Left forelimb (tissue), 1 donor: ENCODE measurements around the gene CCDC117.

Source experiments
- DNase-seq: peaks from one replicate; pipeline ENCODE4 v3.0.0-alpha.2; 2018; ENCODE audit warnings: low spot score

The CCDC117 gene

DNA sequence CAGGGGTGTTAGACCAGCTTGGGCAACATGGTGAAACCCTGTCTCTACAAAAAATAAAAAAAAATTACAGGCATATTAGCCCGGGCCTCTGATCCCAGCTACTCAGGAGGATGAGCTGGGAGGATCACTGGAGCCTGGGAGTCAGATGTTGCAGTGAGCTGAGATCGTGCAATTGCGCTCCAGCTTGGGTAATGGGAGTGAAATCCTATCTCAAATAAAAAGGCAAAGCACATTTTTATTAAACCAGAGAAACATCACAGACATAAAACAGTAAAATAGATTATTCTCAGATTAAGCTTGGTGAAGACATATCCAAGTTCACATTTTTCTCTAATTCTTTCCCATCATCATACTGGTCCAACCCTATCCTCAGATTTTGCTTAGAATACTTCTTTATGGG is 57.9 kb downstream of the CCDC117 start:
- no peak for DNase-seq

DNA sequence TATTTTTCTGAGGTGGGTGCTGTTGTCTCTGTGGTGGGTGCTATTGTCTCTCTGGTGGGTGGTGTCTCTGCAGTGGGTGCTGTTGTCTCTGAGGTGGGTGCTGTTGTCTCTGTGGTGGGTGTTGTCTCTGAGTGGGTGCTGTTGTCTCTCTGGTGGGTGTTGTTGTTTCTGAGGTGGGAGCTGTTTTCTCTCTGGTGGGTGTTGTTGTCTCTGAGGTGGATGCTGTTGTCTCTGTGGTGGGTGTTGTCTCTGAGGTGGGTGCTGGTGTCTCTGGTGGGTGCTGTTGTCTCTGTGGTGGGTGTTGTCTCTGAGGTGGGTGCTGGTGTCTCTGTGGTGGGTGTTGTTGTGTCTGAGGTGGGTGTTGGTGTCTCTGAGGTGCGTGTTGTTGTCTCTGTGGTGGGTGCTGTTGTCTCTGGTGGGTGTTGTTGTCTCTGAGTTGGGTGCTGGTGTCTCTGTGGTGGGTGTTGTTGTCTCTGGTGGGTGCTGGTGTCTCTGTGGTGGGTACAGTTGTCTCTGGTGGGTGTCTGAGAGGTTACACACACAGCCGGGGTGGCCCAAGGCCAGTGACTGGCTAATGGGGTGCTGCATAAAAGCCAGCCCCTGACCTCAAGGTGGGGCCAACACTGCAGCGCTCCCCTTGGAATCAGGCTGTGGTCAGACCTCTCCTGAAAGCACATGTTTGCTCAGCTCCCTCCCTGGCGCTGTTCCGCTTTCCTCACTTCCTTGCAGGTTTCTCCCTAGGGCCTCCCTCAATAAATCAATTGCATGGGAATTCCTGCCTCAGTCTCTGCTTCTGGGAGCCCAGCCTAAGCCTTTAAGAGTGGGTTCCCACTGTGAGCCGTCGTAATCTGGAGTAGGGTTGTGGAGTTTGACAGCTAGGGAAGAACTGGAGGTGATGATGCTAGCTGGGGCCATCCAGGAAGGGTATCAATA is 58.9 kb downstream of the CCDC117 start:
- DNase-seq = no peak

DNA sequence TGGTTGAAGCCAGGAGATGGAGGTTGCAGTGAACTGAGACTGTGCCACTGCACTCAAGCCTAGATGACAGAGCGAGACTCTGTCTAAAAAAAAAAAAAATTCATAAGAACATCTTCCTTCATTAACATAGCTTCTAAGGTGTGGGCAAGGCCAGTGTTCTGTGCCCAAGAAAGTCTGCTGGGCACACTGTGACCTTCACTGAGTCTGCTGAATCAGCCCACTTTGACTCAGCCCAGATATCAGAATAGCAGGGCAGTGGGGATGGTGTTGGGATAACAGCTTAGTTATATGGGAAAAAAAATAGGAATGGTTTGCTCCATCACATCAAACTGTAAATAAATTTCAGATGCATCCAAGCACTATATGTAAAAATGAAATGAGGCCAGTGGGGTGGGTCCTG is 60.2 kb downstream of the CCDC117 start:
- DNase-seq = no peak

DNA sequence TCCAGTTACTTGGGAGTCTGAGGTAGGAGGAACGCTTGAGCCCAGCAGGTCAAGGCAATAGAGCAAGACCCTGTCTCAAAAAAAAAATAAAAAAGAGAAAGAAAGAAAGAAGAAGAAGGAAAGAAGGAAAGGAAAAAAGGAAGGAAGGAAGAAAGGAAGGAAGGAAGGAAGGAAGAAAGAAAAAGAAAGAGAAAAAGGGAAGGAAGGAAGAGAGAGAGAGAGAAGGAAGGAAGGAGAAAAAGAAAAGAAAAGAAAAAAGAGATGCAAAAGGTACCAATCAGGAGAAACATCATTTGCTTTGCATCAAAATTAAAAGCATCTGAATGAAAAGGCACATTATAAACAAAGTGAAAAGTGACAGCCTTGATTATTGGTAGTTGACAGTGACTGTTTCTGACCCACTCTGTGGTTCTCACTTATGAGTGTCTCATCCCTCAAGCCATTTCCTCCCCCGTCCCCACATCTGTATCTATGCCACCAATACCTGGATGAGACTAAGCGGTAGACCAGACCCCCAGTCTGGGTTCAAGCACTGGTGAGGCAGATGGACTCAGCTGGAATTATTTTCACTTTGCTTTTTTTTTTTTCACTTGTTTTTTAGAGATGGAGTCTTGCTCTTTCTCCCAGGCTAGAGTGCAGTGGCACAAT is 60.9 kb downstream of the CCDC117 start:
- no peak for DNase-seq

DNA sequence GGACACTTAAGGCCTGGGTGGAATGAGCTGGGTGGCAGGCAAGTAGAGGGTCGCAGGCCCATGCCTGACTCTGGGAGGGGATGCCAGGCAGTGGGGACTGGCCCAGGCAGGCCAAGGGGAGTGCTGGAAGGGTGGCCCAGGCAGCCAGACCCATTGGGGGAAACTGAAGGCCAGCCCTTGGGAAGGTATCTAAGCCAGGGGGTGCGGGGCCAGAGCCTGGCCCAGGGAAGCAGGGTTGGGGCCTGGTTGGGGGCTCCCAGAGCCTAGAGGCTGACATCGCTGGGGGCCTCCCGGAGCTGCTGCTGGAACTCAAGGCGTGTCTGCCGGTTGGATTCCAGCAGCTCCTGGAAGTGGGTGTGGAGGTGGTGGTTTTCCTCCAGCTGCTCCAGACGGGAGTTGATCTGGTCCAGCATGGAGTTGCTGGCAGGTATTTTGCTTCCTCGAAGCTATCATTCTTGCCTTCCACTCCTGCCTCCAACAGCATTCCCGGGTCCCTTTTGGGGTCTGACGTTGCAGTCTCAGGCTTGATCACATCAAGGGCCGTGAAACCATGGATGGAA is 63.2 kb downstream of the CCDC117 start:
- DNase-seq = no peak

DNA sequence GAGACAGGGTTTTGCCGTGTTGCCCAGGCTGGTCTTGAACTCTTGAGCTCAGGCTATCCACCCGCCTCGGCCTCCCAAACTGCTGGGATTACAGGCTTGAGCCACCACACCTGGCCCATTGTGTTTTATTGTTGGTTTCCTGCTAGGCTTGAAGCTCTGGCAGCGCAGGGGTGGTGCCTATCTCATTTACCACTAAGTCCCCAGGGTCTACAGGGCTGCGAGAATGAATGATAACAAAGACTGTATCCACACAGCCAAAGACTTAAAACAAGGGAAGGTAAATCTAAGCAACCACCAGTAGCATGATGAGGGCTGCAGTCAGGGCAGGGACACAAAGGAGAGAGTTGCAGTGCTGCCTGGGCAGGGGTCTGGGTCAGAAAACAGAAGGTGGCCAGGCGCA is 65.1 kb downstream of the CCDC117 start:
- DNase-seq = no peak
